Natural killer cell (primary cell): Measurements from ENCODE around the gene MAP2. TPM values are rescaled to one million over a fixed set of nuclear protein-coding genes. Genes with fewer than 3 reads are reported as not detected.

Experiments used
- ATAC-seq, 3 donors: fragments of 150-1000 bp in 2 of 3; fragments of 200-7000 bp in 1 of 3; cut with Tn5 transposase; 1 replicate in 1 of 3; 2 replicates in 2 of 3; pipeline ENCODE4 v1.10.0; 2021; ENCODE audit warnings: mild to moderate bottlenecking in 2 of 3, moderate library complexity in 2 of 3
- DNase-seq, 2 donors: peaks; one replicate each; pipeline versions ENCODE4 v3.0.0 to v3.0.0-alpha.2; 2013 to 2021; ENCODE audit warnings: mixed read lengths in 1 of 2
- H3K27ac ChIP-seq: one replicate; pipeline ENCODE4 v1.5.1; 2013; ENCODE audit warnings: mild to moderate bottlenecking, low read length
- H3K27me3 ChIP-seq: one replicate; pipeline ENCODE4 v1.6.1; 2013; ENCODE audit warnings: low read length; ENCODE audit not compliant: control insufficient read depth, insufficient read depth
- H3K36me3 ChIP-seq: one replicate; pipeline ENCODE4 v1.6.1; 2013; ENCODE audit warnings: low read length; ENCODE audit not compliant: control insufficient read depth, insufficient read depth
- H3K4me1 ChIP-seq: one replicate; pipeline ENCODE4 v1.6.1; 2013; ENCODE audit warnings: low read length; ENCODE audit not compliant: control insufficient read depth, insufficient read depth
- H3K4me3 ChIP-seq: one replicate; pipeline ENCODE4 v1.5.1; 2013; ENCODE audit warnings: low read length
- H3K9me3 ChIP-seq: one replicate; pipeline ENCODE4 v1.6.1; 2013; ENCODE audit warnings: low read length; ENCODE audit not compliant: control insufficient read depth, insufficient read depth
- H3K27ac Mint-ChIP-seq, 2 donors: one replicate each; pipeline ENCODE4 v1.8.0; 2022; ENCODE audit warnings: mild to moderate bottlenecking in 2 of 2, mixed read lengths in 2 of 2, moderate library complexity in 1 of 2
- H3K27me3 Mint-ChIP-seq, 2 donors: one replicate each; pipeline ENCODE4 v1.8.0; 2022; ENCODE audit warnings: low read depth in 2 of 2, mixed read lengths in 2 of 2
- H3K36me3 Mint-ChIP-seq: one replicate; pipeline ENCODE4 v1.8.0; 2022; ENCODE audit warnings: mixed read lengths
- H3K4me1 Mint-ChIP-seq, 2 donors: one replicate each; pipeline ENCODE4 v1.8.0; 2022; ENCODE audit warnings: mixed read lengths in 2 of 2
- H3K4me3 Mint-ChIP-seq: one replicate; pipeline ENCODE4 v1.8.0; 2022; ENCODE audit warnings: mild to moderate bottlenecking, moderate library complexity, mixed read lengths
- H3K9me3 Mint-ChIP-seq, 2 donors: one replicate each; pipeline ENCODE4 v1.8.0; 2022; ENCODE audit warnings: mixed read lengths in 2 of 2
- CTCF ChIP-seq: fragments of 200-600 bp; IDR thresholded peaks from one replicate; pipeline ENCODE4 v1.8.0; 2022; ENCODE audit warnings: antibody characterized with exemption
- WGBS: methylation state at CpG from one replicate; pipeline ENCODE4 v1.1.7; 2013; ENCODE audit warnings: missing lambda C conversion rate; ENCODE audit not compliant: insufficient coverage; 5-methylcytosine and 5-hydroxymethylcytosine counted together
- intact Hi-C: fragments of 100-400 bp; cut with micrococcal nuclease; formaldehyde crosslinking; loops from one replicate; pipeline ENCODE4 v1.14.2; 2022
- total RNA-seq, 4 donors: library from RNA; stranded (reverse); fragments of 120-200 nt in 1 of 4; gene quantifications; one replicate each; pipeline versions ENCODE4 v1.2.3 to v1.2.4, GENCODE V29; 2013 to 2022

MAP2 gene
- total RNA-seq, 3 donors from 2014 or later (not counting 1 experiment from before 2014, with no cell fraction given): not detected

- Mint-ChIP-seq H3K4me3 (no peak overlapping the region), H3K4me1 (no peaks in the 10 kb centered on the region), H3K9me3 (peaks cover 3 to 13% of the 10 kb centered on the region in 2 donors), H3K27me3 (no peaks in the 10 kb centered on the region), H3K36me3 (no peaks in the 10 kb centered on the region), H3K27ac (no peak overlapping the region)
- H3K36me3 ChIP-seq: no peaks in the 10 kb centered on the region
- intact Hi-C loops: no loop called here
- H3K27me3 ChIP-seq: no peaks in the 10 kb centered on the region
- no peak for TF ChIP-seq CTCF
- WGBS: no CpG with 5 or more reads among the region's 1 CpG
- H3K4me3 ChIP-seq: no peak overlapping the region
- no peak for DNase-seq
- ATAC-seq: no peak
- no peak overlapping the region for H3K27ac ChIP-seq
- H3K9me3 ChIP-seq: no peaks in the 10 kb centered on the region
- H3K4me1 ChIP-seq: no peaks in the 10 kb centered on the region
Observed at GRCh38 chr2:209610631-209611030, 186.8 kb downstream of the MAP2 start.

- intact Hi-C loops: no loop called here
- H3K27ac Mint-ChIP-seq: no peak overlapping the region
- no peak for TF ChIP-seq CTCF
- Histone ChIP-seq H3K4me1 (no peaks in the 10 kb centered on the region), H3K27ac (no peak overlapping the region), H3K36me3 (no peaks in the 10 kb centered on the region), H3K9me3 (no peaks in the 10 kb centered on the region), H3K27me3 (no peaks in the 10 kb centered on the region), H3K4me3 (no peak overlapping the region)
- H3K9me3 Mint-ChIP-seq: peaks cover 8 to 16% of the 10 kb centered on the region in 2 donors
- ATAC-seq (no peak), DNase-seq (no peak)
- WGBS: 51% methylated on average over 5 of the region's 5 CpGs
- H3K4me3 Mint-ChIP-seq: no peak overlapping the region
- no peaks in the 10 kb centered on the region for H3K4me1 Mint-ChIP-seq
- no peaks in the 10 kb centered on the region for H3K27me3 Mint-ChIP-seq
- H3K36me3 Mint-ChIP-seq: no peaks in the 10 kb centered on the region
Observed at GRCh38 chr2:209613649-209614305, 189.9 kb downstream of the MAP2 start.

GRCh38 chr2:209614690-209615369 lies 191.0 kb downstream of the MAP2 start:
- no peak for TF ChIP-seq CTCF
- H3K27ac Mint-ChIP-seq: no peak overlapping the region
- DNase-seq (no peak), ATAC-seq (no peak)
- no peaks in the 10 kb centered on the region for H3K36me3 Mint-ChIP-seq
- no peak overlapping the region for H3K4me3 ChIP-seq
- no peaks in the 10 kb centered on the region for H3K4me1 Mint-ChIP-seq
- no peak overlapping the region for H3K27ac ChIP-seq
- no peaks in the 10 kb centered on the region for H3K27me3 ChIP-seq
- WGBS: 42% methylated on average over 6 of the region's 6 CpGs
- H3K9me3 Mint-ChIP-seq: peaks cover 9 to 16% of the 10 kb centered on the region in 2 donors
- no peaks in the 10 kb centered on the region for H3K4me1 ChIP-seq
- H3K9me3 ChIP-seq: no peaks in the 10 kb centered on the region
- H3K4me3 Mint-ChIP-seq: no peak overlapping the region
- intact Hi-C loops: no loop called here
- no peaks in the 10 kb centered on the region for H3K27me3 Mint-ChIP-seq
- H3K36me3 ChIP-seq: no peaks in the 10 kb centered on the region
